Ishikawa (cell line): ENCODE data around the gene KIAA1755.

ENCODE experiments used
- CEBPB ChIP-seq: IDR thresholded peaks from 2 replicates; pipeline ENCODE4 v1.6.1; 2012
- CREB1 ChIP-seq: IDR thresholded peaks from 2 replicates; pipeline ENCODE4 v1.6.1; 2012; ENCODE audit warnings: low read depth
- EGR1 ChIP-seq: IDR thresholded peaks from 2 replicates; pipeline ENCODE4 v1.6.1; 2012
- EP300 ChIP-seq: IDR thresholded peaks from 2 replicates; pipeline ENCODE4 v1.6.1; 2012; ENCODE audit warnings: borderline replicate concordance
- FOXM1 ChIP-seq: IDR thresholded peaks from 2 replicates; pipeline ENCODE4 v1.6.1; 2012; ENCODE audit warnings: low read depth, borderline replicate concordance
- MAX ChIP-seq: IDR thresholded peaks from 2 replicates; pipeline ENCODE4 v1.6.1; 2012
- NFIC ChIP-seq: IDR thresholded peaks from 2 replicates; pipeline ENCODE4 v1.6.1; 2012
- RAD21 ChIP-seq: IDR thresholded peaks from 2 replicates; pipeline ENCODE4 v1.6.1; 2012; ENCODE audit warnings: low read depth
- REST ChIP-seq: IDR thresholded peaks from 2 replicates; pipeline ENCODE4 v1.6.1; 2012; ENCODE audit warnings: low read depth, mild to moderate bottlenecking
- TAF1 ChIP-seq: IDR thresholded peaks from 2 replicates; pipeline ENCODE4 v1.6.1; 2012; ENCODE audit warnings: low read depth, mild to moderate bottlenecking
- TCF12 ChIP-seq: IDR thresholded peaks from 2 replicates; pipeline ENCODE4 v1.6.1; 2012; ENCODE audit warnings: low read depth
- TEAD4 ChIP-seq: IDR thresholded peaks from 2 replicates; pipeline ENCODE4 v1.6.1; 2012
- USF1 ChIP-seq: IDR thresholded peaks from 2 replicates; pipeline ENCODE4 v1.6.1; 2012
- YY1 ChIP-seq: IDR thresholded peaks from 2 replicates; pipeline ENCODE4 v1.6.1; 2012; ENCODE audit warnings: low read depth
- ZBTB7A ChIP-seq: IDR thresholded peaks from 2 replicates; pipeline ENCODE4 v1.6.1; 2012; ENCODE audit warnings: low read depth

KIAA1755 gene

GRCh38 chr20:38194971-38195504, 65.5 kb downstream of the KIAA1755 start:
- TF ChIP-seq USF1 (no peak), FOXM1 (no peak), REST (no peak), TCF12 (no peak), MAX (no peak), YY1 (no peak), ZBTB7A (no peak), TAF1 (no peak), EP300 (no peak), CEBPB (no peak), CREB1 (no peak), RAD21 (no peak), NFIC (no peak), EGR1 (no peak), TEAD4 (no peak)

GRCh38 chr20:38193586-38194105, 66.9 kb downstream of the KIAA1755 start:
- TF ChIP-seq RAD21 (no peak), USF1 (no peak), ZBTB7A (no peak), FOXM1 (no peak), NFIC (no peak), YY1 (no peak), TAF1 (no peak), EGR1 (no peak), TEAD4 (no peak), MAX (no peak), CREB1 (no peak), REST (no peak), TCF12 (no peak), CEBPB (no peak), EP300 (no peak)

- TF ChIP-seq EGR1: no peak
- no peak for TF ChIP-seq FOXM1
- TF ChIP-seq TCF12: no peak
- no peak for TF ChIP-seq EP300
- no peak for TF ChIP-seq ZBTB7A
- TF ChIP-seq TAF1: no peak
- no peak for TF ChIP-seq USF1
- no peak for TF ChIP-seq YY1
- TF ChIP-seq RAD21: no peak
- no peak for TF ChIP-seq REST
Measured at GRCh38 chr20:38192323-38192885, 68.1 kb downstream of the KIAA1755 start.

GRCh38 chr20:38191654-38192053, 68.9 kb downstream of the KIAA1755 start:
- TF ChIP-seq FOXM1: no peak
